NCI-H524 (cell line): ENCODE results near the gene KLF12.

Experiments
- DNase-seq, 2 experiments: peaks; one replicate each; lab custom pipeline; 2025; lab: John Stamatoyannopoulos, UW

KLF12 gene

GRCh38 chr13:74103970-74104555, 30.1 kb downstream of the KLF12 start:
- DNase-seq = no peak

DNA sequence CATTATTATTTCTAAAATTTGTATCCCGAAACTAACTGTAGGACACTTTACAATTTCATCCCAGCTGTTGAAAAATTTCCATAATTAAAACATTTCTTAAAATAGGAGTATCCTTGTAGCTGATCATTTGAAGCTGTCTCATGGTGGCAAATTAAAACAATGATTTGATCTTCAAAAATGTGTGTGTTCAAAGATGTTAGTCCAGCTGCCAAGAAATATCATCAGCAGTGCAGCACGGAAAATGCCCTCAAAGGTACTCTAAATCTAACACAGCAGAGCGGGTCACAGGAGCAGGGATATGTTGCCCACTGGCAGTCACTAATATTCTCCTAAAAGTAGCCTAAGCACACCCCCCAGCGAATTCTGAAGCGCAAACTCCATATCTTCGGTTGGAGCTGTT, 31.0 kb downstream of the KLF12 start:
- no peak for DNase-seq

DNA sequence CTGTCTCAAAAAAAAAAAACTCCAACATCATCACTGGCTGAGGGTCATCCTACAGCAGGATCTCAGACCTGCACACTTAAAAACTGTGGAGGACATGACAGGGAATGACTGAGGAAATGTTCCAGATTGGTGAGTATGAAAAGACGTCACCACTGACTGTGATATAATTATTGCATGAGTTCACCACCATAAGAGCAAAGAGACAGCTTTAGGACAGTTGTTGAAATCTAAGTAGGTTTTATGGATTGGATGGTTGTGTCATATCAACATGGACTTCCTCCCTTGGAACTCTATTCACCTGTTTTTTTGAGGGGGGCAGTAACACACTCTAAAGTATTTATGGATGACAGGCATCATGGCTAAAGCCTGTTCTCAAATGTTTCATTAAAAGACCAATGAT, 31.5 kb downstream of the KLF12 start:
- no peak for DNase-seq

GRCh38 chr13:74101436-74101835, 32.8 kb downstream of the KLF12 start:
- no peak for DNase-seq

DNA sequence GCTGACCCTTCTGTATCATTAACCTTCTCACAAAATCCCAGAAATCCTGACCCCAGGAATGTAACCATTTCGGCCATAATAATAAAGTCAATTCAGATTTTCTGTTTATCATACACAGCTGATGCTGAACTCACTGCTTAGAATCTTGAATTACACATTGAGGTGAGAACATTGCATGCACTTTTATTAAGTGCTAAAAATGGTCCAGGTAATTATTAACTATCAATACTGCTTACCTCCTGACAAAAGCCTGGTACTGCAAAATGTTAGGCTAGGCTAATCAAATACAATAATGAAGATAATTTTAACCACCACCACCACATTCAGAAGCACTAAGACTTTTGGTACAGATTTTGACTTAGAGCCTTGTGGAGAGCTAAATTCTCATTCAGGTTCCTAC, 36.1 kb downstream of the KLF12 start:
- no peak for DNase-seq

- no peak for DNase-seq
These were observed 37.1 kb downstream of the KLF12 start for GRCh38 chr13:74097116-74097515.

- no peak for DNase-seq
These were observed 40.5 kb downstream of the KLF12 start for GRCh38 chr13:74093691-74094090.

- DNase-seq = no peak
These were observed 41.5 kb downstream of the KLF12 start for GRCh38 chr13:74092711-74093110.

DNA sequence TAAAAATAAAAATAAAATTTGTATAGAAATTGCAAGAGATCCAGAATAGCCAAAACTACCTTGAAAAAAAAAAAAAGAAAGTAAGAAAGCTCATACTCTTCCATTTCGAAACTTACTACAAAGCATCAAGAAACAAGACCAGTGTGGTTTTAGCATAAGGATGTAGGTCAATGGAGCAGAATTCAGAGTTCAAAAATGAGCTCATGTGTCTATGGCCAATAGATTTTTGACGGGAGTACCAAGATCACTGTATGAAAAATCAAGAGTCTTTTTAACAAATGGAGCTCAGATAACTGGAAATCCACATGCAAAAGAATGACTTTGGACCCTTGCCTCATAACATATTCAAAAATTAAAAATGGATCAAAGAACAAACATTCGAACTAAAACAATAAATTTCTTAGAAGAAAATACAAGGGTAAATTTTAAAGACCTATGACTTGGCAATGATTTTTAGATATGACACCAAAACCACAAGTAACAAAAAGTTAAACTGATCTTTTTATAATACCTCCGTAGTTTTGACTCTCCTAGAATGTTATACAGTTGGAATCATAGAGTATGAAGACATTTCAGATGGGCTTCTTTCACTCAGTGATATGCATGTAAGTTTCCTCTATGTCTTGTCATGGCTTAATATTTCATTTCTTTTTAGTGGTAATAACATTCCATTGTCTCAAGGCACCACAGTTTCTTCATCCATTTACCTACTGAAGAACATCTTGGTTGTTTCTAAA, 43.2 kb downstream of the KLF12 start:
- no peak for DNase-seq

- no peak for DNase-seq
These were observed 43.8 kb downstream of the KLF12 start for GRCh38 chr13:74090397-74090796.

DNA sequence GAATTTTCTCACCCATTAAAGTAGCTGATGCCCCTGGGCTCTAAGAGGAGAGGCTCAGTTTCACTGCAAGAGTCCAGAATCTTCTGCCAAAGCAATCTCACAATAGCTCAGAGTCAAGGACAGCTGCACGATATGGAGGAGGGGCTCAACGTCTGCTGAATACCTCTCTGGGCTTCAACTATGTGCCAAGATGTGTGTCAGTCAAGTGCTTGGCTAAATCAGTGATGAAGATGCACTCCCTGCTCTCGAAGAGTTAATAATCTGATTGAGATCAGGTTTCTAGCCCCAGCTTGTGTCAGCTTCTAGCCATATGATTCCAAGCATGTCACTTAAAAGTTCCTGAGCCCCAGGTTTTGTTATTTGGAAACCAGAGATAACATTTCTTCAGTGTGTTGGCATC, 46.8 kb downstream of the KLF12 start:
- peak in 1 of 2 experiments; percentile 62 for DNase-seq
